MM.1S (cell line): ENCODE results near the gene TUT7.

Experiments
- DNase-seq: peaks from one replicate; pipeline ENCODE4 v3.0.0-alpha.2; 2015
- H2AFZ ChIP-seq: fragments of 300-600 bp; sonication (generic); 2 replicates; pipeline ENCODE4 v1.6.0; 2016; ENCODE audit warnings: antibody characterized with exemption, low read length
- H3F3A ChIP-seq: fragments of 300-600 bp; sonication (generic); 2 replicates; pipeline ENCODE4 v1.6.1; 2016; ENCODE audit warnings: mild to moderate bottlenecking, antibody characterized with exemption, low read length, moderate library complexity, mixed read lengths; ENCODE audit not compliant: insufficient read depth
- H3K27ac ChIP-seq: fragments of 300-600 bp; sonication (generic); 2 replicates; pipeline ENCODE4 v1.5.1; 2016; ENCODE audit warnings: mild to moderate bottlenecking, low read length
- H3K27me3 ChIP-seq: fragments of 300-600 bp; sonication (generic); replicated peaks from 2 replicates; pipeline ENCODE4 v1.6.0; 2016; ENCODE audit warnings: low read length; ENCODE audit not compliant: insufficient read depth
- H3K36me3 ChIP-seq: fragments of 300-600 bp; sonication (generic); replicated peaks from 2 replicates; pipeline ENCODE4 v1.6.1; 2016; ENCODE audit warnings: mild to moderate bottlenecking, low read length, mixed read lengths; ENCODE audit not compliant: insufficient read depth
- H3K4me1 ChIP-seq: fragments of 300-600 bp; sonication (generic); 2 replicates; pipeline ENCODE4 v1.6.1; 2016; ENCODE audit warnings: low read length, mixed read lengths
- H3K4me2 ChIP-seq: fragments of 300-600 bp; sonication (generic); 2 replicates; pipeline ENCODE4 v1.6.0; 2016; ENCODE audit warnings: low read depth, low read length
- H3K4me3 ChIP-seq: fragments of 300-600 bp; sonication (generic); 2 replicates; pipeline ENCODE4 v1.5.1; 2016; ENCODE audit warnings: low read length, mixed read lengths
- H3K79me2 ChIP-seq: fragments of 300-600 bp; sonication (generic); 2 replicates; pipeline ENCODE4 v1.6.1; 2016; ENCODE audit warnings: mixed run types, low read length, mixed read lengths
- H3K9ac ChIP-seq: fragments of 300-600 bp; sonication (generic); 2 replicates; pipeline ENCODE4 v1.6.1; 2016; ENCODE audit warnings: low read length, mixed read lengths
- H3K9me2 ChIP-seq: fragments of 300-600 bp; sonication (generic); replicated peaks from 2 replicates; pipeline ENCODE4 v1.6.1; 2016; ENCODE audit warnings: mild to moderate bottlenecking, low read length, mixed read lengths; ENCODE audit not compliant: insufficient read depth
- H3K9me3 ChIP-seq: fragments of 300-600 bp; sonication (generic); replicated peaks from 2 replicates; pipeline ENCODE4 v1.6.1; 2016; ENCODE audit warnings: mild to moderate bottlenecking, low read length, mixed read lengths; ENCODE audit not compliant: insufficient read depth
- H4K20me1 ChIP-seq: fragments of 300-600 bp; sonication (generic); 2 replicates; pipeline ENCODE4 v1.6.1; 2016; ENCODE audit warnings: mild to moderate bottlenecking, low read length, moderate library complexity, mixed read lengths; ENCODE audit not compliant: insufficient read depth
- EZH2 ChIP-seq: fragments of 300-600 bp; sonication (generic); optimal IDR thresholded peaks from 2 replicates; pipeline ENCODE3; 2017; ENCODE audit warnings: low read depth, mild to moderate bottlenecking, antibody characterized with exemption, low read length, mixed read lengths
- EZH2phosphoT487 ChIP-seq: fragments of 300-600 bp; sonication (generic); IDR thresholded peaks from 2 replicates; pipeline ENCODE4 v1.6.1; 2018; ENCODE audit warnings: antibody characterized with exemption, low read length
- TF ChIP-seq, protein P1 (sequence below): fragments of 300-600 bp; sonication (generic); IDR thresholded peaks from 2 replicates; pipeline ENCODE4 v1.5.1; 2016; ENCODE audit warnings: antibody characterized with exemption, low read length, mixed read lengths

Gene TUT7

DNA sequence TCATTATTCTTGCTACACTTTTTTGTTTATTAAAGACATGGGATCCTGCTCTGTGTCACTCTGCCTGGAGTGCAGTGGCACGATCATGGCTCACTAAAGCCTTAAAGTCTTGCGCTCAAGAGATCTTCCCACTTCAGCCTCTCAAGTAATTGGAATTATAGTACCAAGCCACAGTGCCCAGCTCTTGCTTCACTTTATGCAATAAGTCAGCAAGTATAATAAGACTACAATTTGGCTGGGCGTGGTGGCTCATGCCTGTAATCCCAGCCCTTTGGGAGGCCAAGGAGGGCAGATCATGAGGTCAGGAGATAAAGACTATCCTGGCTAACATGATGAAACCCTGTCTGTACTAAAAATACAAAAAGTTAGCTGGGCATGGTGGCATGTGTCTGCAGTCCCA is 100.6 kb downstream of the TUT7 start:
- Histone ChIP-seq H3K9me3 (no peaks in the 10 kb centered on the region), H3K4me1 (no peaks in the 10 kb centered on the region), H2AFZ (no peak overlapping the region), H3K9me2 (no peaks in the 10 kb centered on the region), H3K9ac (no peak overlapping the region), H3F3A (no peaks in the 10 kb centered on the region), H3K4me3 (no peak overlapping the region), H3K36me3 (no peaks in the 10 kb centered on the region), H3K79me2 (no peaks in the 10 kb centered on the region), H4K20me1 (no peaks in the 10 kb centered on the region), H3K27me3 (no peaks in the 10 kb centered on the region), H3K4me2 (no peak overlapping the region), H3K27ac (no peak overlapping the region)
- TF ChIP-seq, protein P1, sequence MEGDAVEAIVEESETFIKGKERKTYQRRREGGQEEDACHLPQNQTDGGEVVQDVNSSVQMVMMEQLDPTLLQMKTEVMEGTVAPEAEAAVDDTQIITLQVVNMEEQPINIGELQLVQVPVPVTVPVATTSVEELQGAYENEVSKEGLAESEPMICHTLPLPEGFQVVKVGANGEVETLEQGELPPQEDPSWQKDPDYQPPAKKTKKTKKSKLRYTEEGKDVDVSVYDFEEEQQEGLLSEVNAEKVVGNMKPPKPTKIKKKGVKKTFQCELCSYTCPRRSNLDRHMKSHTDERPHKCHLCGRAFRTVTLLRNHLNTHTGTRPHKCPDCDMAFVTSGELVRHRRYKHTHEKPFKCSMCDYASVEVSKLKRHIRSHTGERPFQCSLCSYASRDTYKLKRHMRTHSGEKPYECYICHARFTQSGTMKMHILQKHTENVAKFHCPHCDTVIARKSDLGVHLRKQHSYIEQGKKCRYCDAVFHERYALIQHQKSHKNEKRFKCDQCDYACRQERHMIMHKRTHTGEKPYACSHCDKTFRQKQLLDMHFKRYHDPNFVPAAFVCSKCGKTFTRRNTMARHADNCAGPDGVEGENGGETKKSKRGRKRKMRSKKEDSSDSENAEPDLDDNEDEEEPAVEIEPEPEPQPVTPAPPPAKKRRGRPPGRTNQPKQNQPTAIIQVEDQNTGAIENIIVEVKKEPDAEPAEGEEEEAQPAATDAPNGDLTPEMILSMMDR = no peak
- TF ChIP-seq EZH2phosphoT487 (no peak), EZH2 (no peak)
- no peak for DNase-seq

DNA sequence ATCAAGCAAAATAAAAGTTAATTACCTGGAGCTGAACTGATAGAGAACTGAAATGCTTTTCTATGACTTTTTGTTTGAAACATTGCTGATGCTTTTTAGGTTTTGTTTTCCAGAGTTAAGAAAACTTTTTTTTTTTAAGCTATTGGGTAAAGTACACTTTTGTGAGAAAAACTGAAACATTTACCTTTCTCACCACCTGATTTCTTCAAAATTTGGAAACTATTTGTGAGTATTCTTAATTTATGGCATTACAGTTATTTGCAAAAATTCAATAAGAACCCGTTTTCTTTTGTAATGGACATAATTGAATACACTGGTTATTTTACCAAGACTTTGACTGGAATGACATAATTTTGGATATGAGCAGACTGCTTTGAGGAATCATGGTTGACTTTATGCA is 101.3 kb downstream of the TUT7 start:
- Histone ChIP-seq H3K9ac (no peak overlapping the region), H3K4me2 (no peak overlapping the region)
- TF ChIP-seq EZH2phosphoT487 = no peak
- TF ChIP-seq EZH2 = no peak
- TF ChIP-seq, protein P1 = no peak

DNA sequence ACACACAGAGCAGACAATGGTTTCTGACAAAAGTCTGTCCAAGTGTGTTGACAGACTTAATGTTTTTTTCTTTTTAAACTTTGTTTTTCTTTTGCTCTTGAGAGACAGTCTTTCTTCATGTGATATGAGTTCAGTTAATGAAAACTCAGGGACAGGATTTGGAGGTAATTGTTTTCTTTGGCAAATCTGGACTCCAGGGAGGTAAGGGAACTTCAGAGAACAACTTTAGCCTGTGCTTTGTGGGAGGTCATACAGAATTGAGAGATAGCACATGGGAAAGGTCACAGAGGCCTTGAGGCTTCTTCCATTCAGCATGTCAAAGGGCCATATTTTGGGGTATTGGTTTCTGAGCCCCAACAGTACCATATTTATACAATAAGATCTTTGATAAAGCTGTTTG is 104.1 kb downstream of the TUT7 start:
- no peak for DNase-seq
- H3K9ac ChIP-seq = no peak overlapping the region
- no peaks in the 10 kb centered on the region for H3K79me2 ChIP-seq
- H3K4me3 ChIP-seq = no peak overlapping the region
- H3K9me2 ChIP-seq = no peaks in the 10 kb centered on the region
- H3K27me3 ChIP-seq = no peaks in the 10 kb centered on the region
- H3K4me2 ChIP-seq = no peak overlapping the region
- H3K27ac ChIP-seq = no peak overlapping the region
- H4K20me1 ChIP-seq = no peaks in the 10 kb centered on the region
- no peak overlapping the region for H2AFZ ChIP-seq
- no peaks in the 10 kb centered on the region for H3K36me3 ChIP-seq
- H3K4me1 ChIP-seq = no peaks in the 10 kb centered on the region
- no peaks in the 10 kb centered on the region for H3F3A ChIP-seq
- TF ChIP-seq, protein P1 = no peak
- no peak for TF ChIP-seq EZH2
- TF ChIP-seq EZH2phosphoT487 = no peak
- no peaks in the 10 kb centered on the region for H3K9me3 ChIP-seq

More for the DNA sequence above, 101.3 kb downstream of the TUT7 start:
- H4K20me1 ChIP-seq = no peaks in the 10 kb centered on the region
- no peaks in the 10 kb centered on the region for H3K27me3 ChIP-seq
- H2AFZ ChIP-seq = no peak overlapping the region
- no peaks in the 10 kb centered on the region for H3K36me3 ChIP-seq
- H3K4me3 ChIP-seq = no peak overlapping the region
- H3K9me3 ChIP-seq = no peaks in the 10 kb centered on the region
- H3F3A ChIP-seq = no peaks in the 10 kb centered on the region
- H3K4me1 ChIP-seq = no peaks in the 10 kb centered on the region
- H3K9me2 ChIP-seq = no peaks in the 10 kb centered on the region
- H3K79me2 ChIP-seq = no peaks in the 10 kb centered on the region
- no peak overlapping the region for H3K27ac ChIP-seq
- DNase-seq = no peak
